Measurements from ENCODE around the gene PTGES2.

DNA sequence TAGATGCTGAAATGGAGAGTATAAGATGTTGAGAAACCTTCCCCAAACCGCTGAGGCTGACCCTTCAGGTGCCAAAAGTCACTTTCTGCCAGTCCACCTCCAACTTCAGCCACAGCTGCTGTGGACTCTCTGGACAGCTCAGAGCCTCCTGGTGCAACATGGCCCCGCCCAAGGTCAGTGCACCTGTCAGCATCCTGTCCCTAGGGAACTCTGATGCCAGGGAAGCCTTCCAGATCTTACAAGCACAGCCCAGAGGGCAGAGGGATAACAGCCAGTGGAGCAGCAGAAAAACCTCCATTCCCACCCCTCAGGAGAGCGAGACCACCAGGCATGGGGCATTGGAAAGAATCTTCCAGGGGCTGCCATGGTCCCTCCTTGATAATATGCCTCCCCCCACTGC is 10.5 kb upstream of the PTGES2 start:
- TF ChIP-seq, protein P1, sequence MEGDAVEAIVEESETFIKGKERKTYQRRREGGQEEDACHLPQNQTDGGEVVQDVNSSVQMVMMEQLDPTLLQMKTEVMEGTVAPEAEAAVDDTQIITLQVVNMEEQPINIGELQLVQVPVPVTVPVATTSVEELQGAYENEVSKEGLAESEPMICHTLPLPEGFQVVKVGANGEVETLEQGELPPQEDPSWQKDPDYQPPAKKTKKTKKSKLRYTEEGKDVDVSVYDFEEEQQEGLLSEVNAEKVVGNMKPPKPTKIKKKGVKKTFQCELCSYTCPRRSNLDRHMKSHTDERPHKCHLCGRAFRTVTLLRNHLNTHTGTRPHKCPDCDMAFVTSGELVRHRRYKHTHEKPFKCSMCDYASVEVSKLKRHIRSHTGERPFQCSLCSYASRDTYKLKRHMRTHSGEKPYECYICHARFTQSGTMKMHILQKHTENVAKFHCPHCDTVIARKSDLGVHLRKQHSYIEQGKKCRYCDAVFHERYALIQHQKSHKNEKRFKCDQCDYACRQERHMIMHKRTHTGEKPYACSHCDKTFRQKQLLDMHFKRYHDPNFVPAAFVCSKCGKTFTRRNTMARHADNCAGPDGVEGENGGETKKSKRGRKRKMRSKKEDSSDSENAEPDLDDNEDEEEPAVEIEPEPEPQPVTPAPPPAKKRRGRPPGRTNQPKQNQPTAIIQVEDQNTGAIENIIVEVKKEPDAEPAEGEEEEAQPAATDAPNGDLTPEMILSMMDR (IDR thresholded peaks at IDR 0.05; ENCODE audit: low read depth, low read length, missing input control) = no peak
- no peak for TF ChIP-seq GABPA (IDR thresholded peaks at IDR 0.05 in 1 of 2, conservative IDR thresholded peaks at IDR 0.05 in 1 of 2)
- TF ChIP-seq EGR1 (IDR thresholded peaks at IDR 0.05; ENCODE audit: low read depth in 2 of 2) = no peak
- TF ChIP-seq TAF1 (conservative IDR thresholded peaks at IDR 0.05) = no peak
